Osteocyte (in vitro differentiated cells): Measurements from ENCODE around the gene CNEP1R1. TPM values are rescaled to one million over a fixed set of nuclear protein-coding genes. Genes with fewer than 3 reads are reported as not detected.

ENCODE experiments used
- DNase-seq: peaks from one replicate; pipeline ENCODE4 v3.0.0; 2021; ENCODE audit warnings: mixed read lengths; ENCODE audit not compliant: unreplicated experiment; ENCODE audit errors: extremely low spot score
- H3K27ac Mint-ChIP-seq: one replicate; pipeline ENCODE4 v1.8.0; 2021; ENCODE audit warnings: mild to moderate bottlenecking, mixed read lengths; ENCODE audit not compliant: unreplicated experiment
- H3K27me3 Mint-ChIP-seq: one replicate; pipeline ENCODE4 v1.8.0; 2021; ENCODE audit warnings: mixed read lengths; ENCODE audit not compliant: unreplicated experiment
- H3K36me3 Mint-ChIP-seq: one replicate; pipeline ENCODE4 v1.8.0; 2021; ENCODE audit warnings: mixed read lengths; ENCODE audit not compliant: unreplicated experiment
- H3K4me1 Mint-ChIP-seq: one replicate; pipeline ENCODE4 v1.8.0; 2021; ENCODE audit warnings: mixed read lengths; ENCODE audit not compliant: unreplicated experiment
- H3K4me3 Mint-ChIP-seq: one replicate; pipeline ENCODE4 v1.8.0; 2021; ENCODE audit warnings: mild to moderate bottlenecking, moderate library complexity, mixed read lengths; ENCODE audit not compliant: unreplicated experiment
- H3K9me3 Mint-ChIP-seq: one replicate; pipeline ENCODE4 v1.8.0; 2021; ENCODE audit warnings: mixed read lengths; ENCODE audit not compliant: unreplicated experiment
- total RNA-seq: library from RNA; stranded (reverse); gene quantifications from 2 replicates; pipeline ENCODE4 v1.2.1, GENCODE V29; 2021
- TF ChIP-seq, protein P1 (sequence below): fragments of 200-600 bp; sonication (generic); IDR thresholded peaks from 2 replicates; pipeline ENCODE4 v1.5.0; 2021; ENCODE audit warnings: antibody characterized with exemption, mild to moderate bottlenecking, moderate library complexity

The CNEP1R1 gene
- total RNA-seq, 1 donor from 2014 or later, result 23.0 TPM

DNA sequence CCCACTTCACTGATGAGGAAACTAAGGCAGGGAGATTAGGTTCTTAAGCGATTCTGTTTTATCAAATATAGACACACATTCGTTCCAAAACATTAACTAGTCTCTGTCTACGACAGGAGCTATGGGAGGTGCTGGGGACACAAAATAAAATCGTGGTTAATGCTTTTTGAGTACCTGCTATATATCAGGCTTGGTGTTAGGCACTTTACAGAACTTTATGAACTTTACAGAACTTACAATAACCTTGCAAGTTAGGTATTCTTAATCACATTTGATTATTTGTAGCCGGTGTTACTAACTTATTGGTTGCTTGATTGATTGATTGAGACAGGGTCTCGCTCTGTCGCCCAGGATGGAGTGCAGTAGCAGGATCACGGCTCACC lies 40.2 kb downstream of the CNEP1R1 start:
- TF ChIP-seq, protein P1, sequence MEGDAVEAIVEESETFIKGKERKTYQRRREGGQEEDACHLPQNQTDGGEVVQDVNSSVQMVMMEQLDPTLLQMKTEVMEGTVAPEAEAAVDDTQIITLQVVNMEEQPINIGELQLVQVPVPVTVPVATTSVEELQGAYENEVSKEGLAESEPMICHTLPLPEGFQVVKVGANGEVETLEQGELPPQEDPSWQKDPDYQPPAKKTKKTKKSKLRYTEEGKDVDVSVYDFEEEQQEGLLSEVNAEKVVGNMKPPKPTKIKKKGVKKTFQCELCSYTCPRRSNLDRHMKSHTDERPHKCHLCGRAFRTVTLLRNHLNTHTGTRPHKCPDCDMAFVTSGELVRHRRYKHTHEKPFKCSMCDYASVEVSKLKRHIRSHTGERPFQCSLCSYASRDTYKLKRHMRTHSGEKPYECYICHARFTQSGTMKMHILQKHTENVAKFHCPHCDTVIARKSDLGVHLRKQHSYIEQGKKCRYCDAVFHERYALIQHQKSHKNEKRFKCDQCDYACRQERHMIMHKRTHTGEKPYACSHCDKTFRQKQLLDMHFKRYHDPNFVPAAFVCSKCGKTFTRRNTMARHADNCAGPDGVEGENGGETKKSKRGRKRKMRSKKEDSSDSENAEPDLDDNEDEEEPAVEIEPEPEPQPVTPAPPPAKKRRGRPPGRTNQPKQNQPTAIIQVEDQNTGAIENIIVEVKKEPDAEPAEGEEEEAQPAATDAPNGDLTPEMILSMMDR, result no peak
- peak overlapping the region; percentile 91 for H3K27ac Mint-ChIP-seq
- H3K4me1 Mint-ChIP-seq, result peaks cover 29% of the 10 kb centered on the region
- no peaks in the 10 kb centered on the region for H3K27me3 Mint-ChIP-seq
- peak overlapping the region; percentile 88 for H3K4me3 Mint-ChIP-seq
- DNase-seq, result no peak
- no peaks in the 10 kb centered on the region for H3K9me3 Mint-ChIP-seq
- H3K36me3 Mint-ChIP-seq, result peaks cover 4% of the 10 kb centered on the region

DNA sequence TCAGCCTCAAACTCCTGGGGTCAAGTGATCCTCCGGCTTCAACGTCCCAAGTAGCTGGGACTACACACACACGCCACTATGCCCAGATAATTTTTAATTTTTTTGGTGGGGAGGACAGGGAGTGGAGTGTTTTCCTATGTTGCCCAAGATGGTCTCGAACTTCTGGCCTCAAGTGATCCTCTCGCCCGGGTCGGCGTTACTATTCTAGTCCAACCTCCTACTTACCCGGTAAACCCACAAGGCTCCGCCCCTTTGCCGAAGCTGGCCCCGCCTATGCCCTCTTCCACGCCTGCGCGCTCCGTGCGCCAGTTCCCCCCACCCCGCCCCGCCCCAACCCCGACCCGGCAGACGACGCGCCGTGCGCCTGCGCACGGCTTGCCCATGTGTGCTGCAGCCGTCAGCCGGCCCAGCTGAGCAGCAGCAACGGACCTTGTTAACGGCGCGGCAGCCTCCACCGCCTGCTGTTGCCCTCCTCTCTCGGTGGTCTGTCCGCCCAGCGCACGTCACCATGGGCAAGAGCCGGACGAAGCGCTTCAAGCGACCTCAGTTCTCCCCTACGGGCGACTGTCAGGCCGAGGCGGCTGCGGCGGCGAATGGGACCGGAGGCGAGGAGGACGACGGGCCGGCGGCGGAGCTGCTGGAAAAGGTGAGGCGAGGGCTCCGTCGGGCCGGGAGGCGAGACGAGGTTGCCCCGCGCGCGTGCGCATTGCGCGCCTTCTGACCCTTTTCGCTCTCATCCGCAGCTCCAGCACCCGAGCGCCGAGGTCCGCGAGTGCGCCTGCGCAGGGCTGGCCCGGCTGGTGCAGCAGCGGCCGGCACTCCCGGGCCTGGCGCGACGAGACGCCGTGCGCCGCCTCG lies 40.8 kb downstream of the CNEP1R1 start, which contains the start of gene HEATR3:
HEATR3 (plus strand) TSS at position 347 of the 858 bp plus-strand sequence; CDS start at position 509, 162 bp downstream.
- no peaks in the 10 kb centered on the region for H3K27me3 Mint-ChIP-seq
- H3K4me1 Mint-ChIP-seq, result peaks cover 29% of the 10 kb centered on the region
- TF ChIP-seq, protein P1, result no peak
- peak; percentile 98 for DNase-seq
- peak within 1 kb of the TSS; percentile 88 for H3K4me3 Mint-ChIP-seq
- peak within 1 kb of the TSS; percentile 91 for H3K27ac Mint-ChIP-seq
- no peaks in the 10 kb centered on the region for H3K9me3 Mint-ChIP-seq
- H3K36me3 Mint-ChIP-seq, result peaks cover 7% of the 10 kb centered on the region

DNA sequence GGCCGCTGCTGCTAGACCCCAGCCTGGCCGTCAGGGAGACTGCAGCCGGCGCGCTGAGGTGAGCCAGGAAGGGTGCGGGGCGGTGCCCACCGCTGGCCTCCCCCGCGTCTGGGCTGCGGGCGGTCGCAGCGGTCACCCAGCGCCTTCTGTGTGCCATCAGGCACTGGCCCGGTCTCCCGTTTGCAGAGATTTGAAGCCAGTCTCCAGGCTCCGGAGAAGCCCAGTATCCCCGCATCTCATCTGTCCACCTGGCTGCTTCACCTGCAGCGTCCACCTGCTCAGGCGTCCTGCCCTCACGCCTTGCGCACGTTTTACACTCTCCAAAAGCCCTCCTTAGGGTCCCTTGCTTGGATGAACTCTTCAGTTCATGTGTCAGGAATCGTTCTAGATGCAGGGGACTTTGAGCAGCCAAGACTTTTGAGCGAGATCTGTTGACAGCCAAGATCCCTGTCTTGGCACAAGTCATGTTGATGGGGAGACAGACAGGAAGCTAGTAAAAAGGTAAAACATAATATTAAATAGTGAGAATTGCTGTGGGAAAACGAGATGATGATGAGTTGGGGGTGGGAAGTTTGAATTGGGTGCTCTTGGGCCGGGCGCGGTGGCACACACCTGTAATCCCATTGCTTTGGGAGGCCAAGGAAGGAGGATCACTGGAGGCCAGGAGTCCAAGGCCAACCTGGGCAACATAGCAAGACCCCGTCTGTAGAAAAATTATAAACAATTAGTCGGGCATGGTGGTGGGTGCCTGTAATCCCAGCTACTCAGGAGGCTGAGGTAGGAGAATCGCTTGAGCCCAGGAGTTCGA lies 41.7 kb downstream of the CNEP1R1 start:
- peak overlapping the region; percentile 88 for H3K4me3 Mint-ChIP-seq
- peak overlapping the region; percentile 70 for H3K27ac Mint-ChIP-seq
- no peaks in the 10 kb centered on the region for H3K9me3 Mint-ChIP-seq
- TF ChIP-seq, protein P1, result no peak
- peaks cover 29% of the 10 kb centered on the region for H3K4me1 Mint-ChIP-seq
- H3K27me3 Mint-ChIP-seq, result no peaks in the 10 kb centered on the region
- DNase-seq, result no peak
- peaks cover 9% of the 10 kb centered on the region for H3K36me3 Mint-ChIP-seq

DNA sequence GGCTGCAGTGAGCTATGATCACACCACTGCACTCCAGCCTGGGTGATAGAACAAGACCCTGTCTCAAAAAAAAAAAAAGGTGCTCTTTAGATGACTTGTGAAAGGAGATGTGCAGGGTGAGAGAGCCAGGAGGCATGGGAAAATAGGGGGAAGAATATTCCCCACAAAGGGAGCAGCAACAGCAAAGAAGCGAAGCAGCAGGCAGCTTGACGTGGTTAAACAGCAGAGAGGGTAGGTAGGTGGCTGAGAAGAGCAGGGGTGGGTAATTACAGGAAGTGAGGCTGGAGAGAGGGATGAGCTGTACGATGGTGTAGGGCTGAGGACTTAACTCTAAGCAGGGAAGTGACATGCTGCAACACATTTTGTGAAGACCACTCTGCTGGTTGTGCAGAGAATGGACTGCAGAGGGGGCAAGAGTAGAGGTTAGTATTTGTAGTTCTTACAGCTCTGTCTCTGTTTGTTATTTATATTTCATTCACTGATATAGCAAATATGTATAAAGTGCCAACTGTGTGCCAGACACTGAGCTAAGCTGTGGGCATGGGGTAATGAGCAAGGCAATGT lies 42.3 kb downstream of the CNEP1R1 start:
- TF ChIP-seq, protein P1, result peak; percentile 65
- Mint-ChIP-seq H3K4me3 (peak overlapping the region; percentile 88), H3K27ac (peak overlapping the region; percentile 50), H3K9me3 (no peaks in the 10 kb centered on the region), H3K27me3 (no peaks in the 10 kb centered on the region), H3K36me3 (peaks cover 9% of the 10 kb centered on the region), H3K4me1 (peaks cover 29% of the 10 kb centered on the region)
- DNase-seq, result no peak
